ENCODE data around the gene SPSB4. TPM values are rescaled to one million over a fixed set of nuclear protein-coding genes. Genes with fewer than 3 reads are reported as not detected.
A peak's percentile ranks its signal among the peaks of the same experiment; 100 is the strongest.

SPSB4 gene
- total RNA-seq, 2 donors from 2014 or later: 7.5 to 8.2 TPM

DNA sequence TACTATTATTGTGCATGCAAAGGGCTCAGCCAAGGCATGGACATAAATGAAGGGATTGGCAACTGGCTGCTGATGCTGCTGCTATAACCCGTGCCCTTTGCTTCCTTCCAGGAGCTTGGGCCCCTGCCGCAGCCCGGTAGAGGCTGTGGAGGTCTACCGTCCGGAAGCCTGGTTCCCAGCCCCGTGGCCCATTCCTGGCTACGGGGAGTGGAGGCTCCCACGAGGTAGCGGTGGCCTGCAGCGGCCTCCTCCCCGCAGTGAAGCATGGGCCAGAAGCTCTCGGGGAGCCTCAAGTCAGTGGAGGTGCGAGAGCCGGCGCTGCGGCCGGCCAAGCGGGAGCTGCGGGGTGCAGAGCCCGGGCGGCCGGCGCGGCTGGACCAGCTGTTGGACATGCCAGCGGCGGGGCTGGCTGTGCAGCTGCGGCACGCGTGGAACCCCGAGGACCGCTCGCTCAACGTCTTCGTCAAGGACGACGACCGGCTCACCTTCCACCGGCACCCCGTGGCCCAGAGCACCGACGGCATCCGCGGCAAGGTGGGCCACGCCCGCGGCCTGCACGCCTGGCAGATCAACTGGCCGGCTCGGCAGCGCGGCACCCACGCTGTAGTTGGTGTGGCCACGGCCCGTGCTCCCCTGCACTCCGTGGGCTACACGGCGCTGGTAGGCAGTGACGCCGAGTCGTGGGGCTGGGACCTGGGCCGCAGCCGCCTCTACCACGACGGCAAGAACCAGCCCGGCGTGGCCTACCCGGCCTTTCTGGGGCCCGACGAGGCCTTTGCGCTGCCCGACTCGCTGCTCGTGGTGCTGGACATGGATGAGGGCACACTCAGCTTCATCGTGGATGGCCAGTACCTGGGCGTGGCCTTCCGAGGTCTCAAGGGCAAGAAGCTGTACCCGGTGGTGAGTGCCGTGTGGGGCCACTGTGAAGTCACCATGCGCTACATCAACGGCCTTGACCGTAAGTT is 15.0 kb downstream of the SPSB4 start:
- peaks cover 11% of the 10 kb centered on the region for H3K4me1 Mint-ChIP-seq
- Histone ChIP-seq H3K4me3 (ENCODE audit: low read length) (no peak overlapping the region), H3K4me1 (ENCODE audit: control insufficient read depth, insufficient read depth, low read length) (peaks cover 6% of the 10 kb centered on the region), H3K9ac (ENCODE audit: extremely low read depth, low read length, poor library complexity, severe bottlenecking) (no peak overlapping the region), H3K36me3 (ENCODE audit: control insufficient read depth, insufficient read depth, low read length) (no peaks in the 10 kb centered on the region), H3K27ac (ENCODE audit: low read depth, low read length) (no peak overlapping the region), H3K27me3 (ENCODE audit: control insufficient read depth, insufficient read depth, low read length, poor library complexity, severe bottlenecking) (peaks cover 15% of the 10 kb centered on the region), H3K9me3 (ENCODE audit: control insufficient read depth, low read length) (no peaks in the 10 kb centered on the region)
- H3K9me3 Mint-ChIP-seq: no peaks in the 10 kb centered on the region
- H3K27me3 Mint-ChIP-seq (ENCODE audit: insufficient read depth): peaks cover 42% of the 10 kb centered on the region
- WGBS, 2 experiments (ENCODE audit: insufficient coverage in 1 of 2, insufficient read length in 1 of 2): 96% methylated on average over 59 to 81 of the region's 81 CpGs
- H3K4me3 Mint-ChIP-seq: no peak overlapping the region
- no peak overlapping the region for H3K27ac Mint-ChIP-seq
- peak; percentile 40 for DNase-seq
- no peak for TF ChIP-seq CTCF (conservative IDR thresholded peaks at IDR 0.05)
- H3K36me3 Mint-ChIP-seq (ENCODE audit: low read depth): peaks cover 4% of the 10 kb centered on the region

DNA sequence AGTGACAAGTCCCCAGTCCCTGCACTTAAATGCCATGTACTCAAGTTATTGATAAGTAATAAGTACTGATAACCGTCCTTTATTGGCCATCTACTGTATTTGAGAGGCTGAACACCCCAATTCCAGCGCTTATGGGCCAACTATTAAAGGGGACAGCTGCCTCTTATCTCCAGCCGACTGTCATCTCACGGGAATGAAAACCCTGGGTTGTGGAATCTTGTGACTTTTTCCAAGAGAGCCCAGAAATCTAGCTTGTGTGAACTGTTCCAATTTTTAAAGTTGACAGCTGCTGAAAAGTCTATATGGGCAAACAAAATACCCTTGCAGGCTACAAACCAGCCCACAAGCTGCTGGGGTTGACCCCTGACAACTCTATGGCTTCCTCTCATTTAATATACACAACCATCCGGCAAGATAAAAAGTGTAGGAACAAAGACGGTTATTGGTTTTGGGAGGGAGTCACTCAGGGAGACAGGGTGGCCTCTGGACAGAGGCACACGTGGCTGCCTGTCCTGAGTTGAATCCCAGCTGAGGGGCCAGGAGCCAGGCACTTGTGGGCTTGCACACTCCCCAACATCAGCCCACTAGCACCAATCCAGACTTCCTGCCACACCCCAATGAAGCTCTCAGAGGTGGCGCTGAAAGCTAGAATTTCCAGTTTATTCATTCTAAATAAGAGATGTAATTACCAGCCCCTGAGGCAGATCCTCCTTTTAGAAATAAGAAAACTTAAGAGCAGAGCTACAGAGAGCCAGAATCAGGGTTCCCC is 16.2 kb downstream of the SPSB4 start:
- Histone ChIP-seq H3K9ac (ENCODE audit: extremely low read depth, low read length, poor library complexity, severe bottlenecking) (no peak overlapping the region), H3K4me3 (ENCODE audit: low read length) (no peak overlapping the region), H3K4me1 (ENCODE audit: control insufficient read depth, insufficient read depth, low read length) (peaks cover 8% of the 10 kb centered on the region), H3K27ac (ENCODE audit: low read depth, low read length) (no peak overlapping the region), H3K9me3 (ENCODE audit: control insufficient read depth, low read length) (no peaks in the 10 kb centered on the region), H3K27me3 (ENCODE audit: control insufficient read depth, insufficient read depth, low read length, poor library complexity, severe bottlenecking) (peaks cover 15% of the 10 kb centered on the region), H3K36me3 (ENCODE audit: control insufficient read depth, insufficient read depth, low read length) (no peaks in the 10 kb centered on the region)
- Mint-ChIP-seq H3K4me1 (peaks cover 24% of the 10 kb centered on the region), H3K4me3 (no peak overlapping the region), H3K27ac (no peak overlapping the region), H3K27me3 (ENCODE audit: insufficient read depth) (peaks cover 51% of the 10 kb centered on the region), H3K9me3 (no peaks in the 10 kb centered on the region), H3K36me3 (ENCODE audit: low read depth) (peaks cover 4% of the 10 kb centered on the region)
- peak; percentile 10 for DNase-seq
- 90 to 96% methylated on average over 6 to 8 of the region's 8 CpGs for WGBS, 2 experiments (ENCODE audit: insufficient coverage in 1 of 2, insufficient read length in 1 of 2)
- TF ChIP-seq CTCF (conservative IDR thresholded peaks at IDR 0.05): no peak

DNA sequence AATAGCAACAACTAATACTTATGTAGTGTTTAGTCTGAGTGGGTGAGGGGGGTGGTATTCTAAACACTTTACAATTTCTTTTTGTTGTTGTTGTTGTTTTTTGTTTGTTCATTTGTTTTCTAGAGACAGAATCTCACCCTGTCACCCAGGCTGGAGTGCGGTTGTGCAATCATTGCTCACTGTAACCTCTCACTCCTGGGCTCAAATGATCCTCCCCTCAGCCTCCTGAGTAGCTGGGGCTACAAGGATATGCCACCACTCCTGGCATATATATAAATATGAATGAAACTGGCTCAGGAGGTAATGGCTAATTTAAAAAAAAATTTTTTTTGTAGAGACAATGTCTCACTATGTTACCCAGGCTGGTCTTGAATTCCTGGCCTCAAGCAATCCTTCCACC is 19.1 kb downstream of the SPSB4 start:
- H3K4me3 Mint-ChIP-seq: no peak overlapping the region
- H3K9me3 Mint-ChIP-seq: no peaks in the 10 kb centered on the region
- peaks cover 43% of the 10 kb centered on the region for H3K4me1 Mint-ChIP-seq

More for the DNA sequence above, 19.1 kb downstream of the SPSB4 start:
- H3K9me3 ChIP-seq (ENCODE audit: control insufficient read depth, low read length): no peaks in the 10 kb centered on the region
- H3K36me3 ChIP-seq (ENCODE audit: control insufficient read depth, insufficient read depth, low read length): no peaks in the 10 kb centered on the region
- H3K9ac ChIP-seq (ENCODE audit: extremely low read depth, low read length, poor library complexity, severe bottlenecking): no peak overlapping the region
- peaks cover 15% of the 10 kb centered on the region for H3K27me3 ChIP-seq (ENCODE audit: control insufficient read depth, insufficient read depth, low read length, poor library complexity, severe bottlenecking)
- H3K36me3 Mint-ChIP-seq (ENCODE audit: low read depth): peaks cover 4% of the 10 kb centered on the region
- H3K27ac ChIP-seq (ENCODE audit: low read depth, low read length): peak overlapping the region; percentile 80
- H3K4me1 ChIP-seq (ENCODE audit: control insufficient read depth, insufficient read depth, low read length): peaks cover 8% of the 10 kb centered on the region
- peaks cover 43% of the 10 kb centered on the region for H3K27me3 Mint-ChIP-seq (ENCODE audit: insufficient read depth)
- no peak overlapping the region for H3K4me3 ChIP-seq (ENCODE audit: low read length)
- 75% methylated on average over 1 of the region's 1 CpG; no CpG with 5 or more reads in 1 of the 2 experiments for WGBS, 2 experiments (ENCODE audit: insufficient coverage in 1 of 2, insufficient read length in 1 of 2)
- H3K27ac Mint-ChIP-seq: no peak overlapping the region
- DNase-seq: no peak
- no peak for TF ChIP-seq CTCF (conservative IDR thresholded peaks at IDR 0.05)
